Right atrium auricular region (tissue), 2 donors: Measurements from ENCODE around the gene DKK3. TPM values are rescaled to one million over a fixed set of nuclear protein-coding genes. Genes with fewer than 3 reads are reported as not detected.

Experiments used
- DNase-seq: peaks from one replicate; pipeline ENCODE4 v3.0.0-alpha.2; 2019; ENCODE audit warnings: low spot score
- H3K27ac ChIP-seq, 2 donors: fragments of 200-600 bp; sonication (generic); 1 replicate in 1 of 2; 2 replicates in 1 of 2; pipeline ENCODE4 v1.5.1; 2016 to 2019
- H3K27me3 ChIP-seq, 2 donors: fragments of 200-600 bp; sonication (generic); one replicate each; pipeline versions ENCODE4 v1.5.1 to v1.6.0; 2017 to 2019
- H3K36me3 ChIP-seq: fragments of 200-600 bp; sonication (generic); one replicate; pipeline ENCODE4 v1.5.1; 2016
- H3K4me1 ChIP-seq, 2 donors: fragments of 200-600 bp; sonication (generic); one replicate each; pipeline versions ENCODE4 v1.5.1 to v1.6.0; 2017 to 2019
- H3K4me3 ChIP-seq, 2 donors: fragments of 200-600 bp; sonication (generic); 1 replicate in 1 of 2; 2 replicates in 1 of 2; pipeline ENCODE4 v1.5.1; 2017 to 2019; ENCODE audit warnings: mild to moderate bottlenecking in 1 of 2, moderate library complexity in 1 of 2
- H3K9me3 ChIP-seq, 2 donors: fragments of 200-600 bp; sonication (generic); one replicate each; pipeline ENCODE4 v1.5.1; 2019
- CTCF ChIP-seq, 2 donors: fragments of 200-600 bp; sonication (generic); IDR thresholded peaks; one replicate each; pipeline ENCODE4 v1.5.1; 2019; ENCODE audit warnings: antibody characterized with exemption in 2 of 2
- total RNA-seq, 2 donors: library from RNA; depleted of rRNA; stranded (reverse); fragments of >200 nt; gene quantifications; one replicate each; pipeline ENCODE4 v1.1.0, GENCODE V29; 2016

The DKK3 gene
- total RNA-seq, 2 donors from 2014 or later, result 2,934 to 5,316 TPM

DNA sequence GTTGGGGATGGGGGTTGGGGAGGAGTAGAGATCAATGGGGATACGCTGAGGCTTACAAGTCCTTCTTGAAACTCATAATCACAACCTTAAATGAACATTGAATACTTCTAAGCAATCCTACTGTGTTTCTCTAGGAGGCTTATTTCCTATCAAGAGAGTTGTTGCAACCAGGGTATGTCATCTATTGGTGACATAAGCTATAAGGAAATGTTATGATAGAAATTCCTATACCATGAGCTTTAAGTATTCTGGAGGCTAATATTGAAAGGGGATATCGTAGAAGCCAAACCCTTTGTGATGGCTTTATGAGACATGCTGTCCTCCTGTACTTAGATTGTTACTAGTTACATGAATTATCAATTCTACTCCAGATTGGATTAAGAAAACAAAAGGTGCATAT, 72.9 kb downstream of the DKK3 start:
- no peak overlapping the region for H3K4me3 ChIP-seq
- TF ChIP-seq CTCF (IDR thresholded peaks at IDR 0.05), result no peak
- H3K36me3 ChIP-seq, result peaks cover 73% of the 10 kb centered on the region
- H3K4me1 ChIP-seq, result no peaks in the 10 kb centered on the region
- no peak for DNase-seq
- H3K27ac ChIP-seq, result no peak overlapping the region
- no peaks in the 10 kb centered on the region for H3K9me3 ChIP-seq
- H3K27me3 ChIP-seq, result no peaks in the 10 kb centered on the region

DNA sequence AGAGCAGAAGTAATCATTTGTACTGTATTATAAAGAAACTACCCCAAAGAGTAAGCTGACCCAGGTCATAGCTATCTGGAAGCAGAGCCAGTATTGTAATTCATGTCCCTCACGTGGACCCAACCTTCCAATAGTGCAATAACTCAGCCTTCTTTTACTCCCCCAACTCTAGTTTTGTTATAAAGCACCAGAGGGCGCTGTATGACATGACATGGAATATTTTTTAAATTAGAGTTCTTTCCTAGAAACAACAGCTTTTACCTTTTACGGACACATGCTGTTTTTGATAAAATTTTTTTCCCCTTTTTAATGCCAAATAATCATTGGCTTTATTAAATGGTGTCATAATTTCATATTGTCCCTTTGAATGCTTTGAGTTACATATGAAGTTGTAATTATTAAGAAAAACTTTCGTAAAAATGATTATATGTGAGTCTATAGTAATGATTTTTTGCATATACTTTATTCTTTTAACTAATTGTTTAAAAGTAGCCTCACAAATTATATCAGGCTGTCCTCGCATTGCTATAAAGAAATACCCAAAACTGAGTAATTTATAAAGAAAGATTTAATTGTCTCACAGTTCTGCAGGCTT, 76.9 kb downstream of the DKK3 start:
- Histone ChIP-seq H3K4me1 (no peaks in the 10 kb centered on the region), H3K9me3 (no peaks in the 10 kb centered on the region), H3K27me3 (no peaks in the 10 kb centered on the region), H3K27ac (peak overlapping the region in 1 of 2 donors; percentile 15), H3K36me3 (peaks cover 55% of the 10 kb centered on the region), H3K4me3 (no peak overlapping the region)
- peak; percentile 41 to 77 for TF ChIP-seq CTCF (IDR thresholded peaks at IDR 0.05)
- DNase-seq, result no peak

DNA sequence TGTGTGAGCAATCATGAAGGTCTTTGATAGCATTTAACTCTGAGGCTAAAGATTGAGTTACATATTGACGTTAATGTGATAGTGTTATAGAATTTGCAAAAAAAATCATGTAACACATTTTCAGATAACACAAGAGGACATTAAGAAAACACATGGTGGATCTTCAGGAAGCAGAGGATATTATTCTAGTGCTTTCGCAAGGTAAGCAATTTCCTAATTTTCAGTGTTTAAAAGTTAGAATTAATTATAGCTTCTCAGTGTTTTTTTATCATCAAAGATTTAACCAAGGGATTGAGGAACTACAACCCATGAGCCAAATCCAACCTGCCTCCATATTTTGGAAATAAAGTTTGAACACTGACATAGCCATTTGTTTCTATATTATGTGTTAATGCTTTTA, 78.5 kb downstream of the DKK3 start:
- H3K27me3 ChIP-seq, result no peaks in the 10 kb centered on the region
- no peak for TF ChIP-seq CTCF (IDR thresholded peaks at IDR 0.05)
- DNase-seq, result no peak
- peaks cover 58% of the 10 kb centered on the region for H3K36me3 ChIP-seq
- H3K4me3 ChIP-seq, result no peak overlapping the region
- H3K27ac ChIP-seq, result no peak overlapping the region
- H3K9me3 ChIP-seq, result no peaks in the 10 kb centered on the region
- H3K4me1 ChIP-seq, result no peaks in the 10 kb centered on the region

GRCh38 chr11:11923828-11924227, 84.6 kb downstream of the DKK3 start:
- no peaks in the 10 kb centered on the region for H3K9me3 ChIP-seq
- H3K36me3 ChIP-seq, result peaks cover 32% of the 10 kb centered on the region
- H3K27me3 ChIP-seq, result no peaks in the 10 kb centered on the region
- H3K27ac ChIP-seq, result no peak overlapping the region
- H3K4me1 ChIP-seq, result no peaks in the 10 kb centered on the region
- DNase-seq, result no peak
- no peak for TF ChIP-seq CTCF (IDR thresholded peaks at IDR 0.05)
- H3K4me3 ChIP-seq, result no peak overlapping the region

- no peak for TF ChIP-seq CTCF (IDR thresholded peaks at IDR 0.05)
- no peak for DNase-seq
- Histone ChIP-seq H3K4me3 (no peak overlapping the region), H3K27ac (peak overlapping the region; percentile 32 to 47), H3K9me3 (no peaks in the 10 kb centered on the region), H3K4me1 (peaks cover 0 to 9% of the 10 kb centered on the region in 2 donors), H3K36me3 (no peaks in the 10 kb centered on the region), H3K27me3 (no peaks in the 10 kb centered on the region)
Measured at GRCh38 chr11:11916981-11917399, 91.4 kb downstream of the DKK3 start.

DNA sequence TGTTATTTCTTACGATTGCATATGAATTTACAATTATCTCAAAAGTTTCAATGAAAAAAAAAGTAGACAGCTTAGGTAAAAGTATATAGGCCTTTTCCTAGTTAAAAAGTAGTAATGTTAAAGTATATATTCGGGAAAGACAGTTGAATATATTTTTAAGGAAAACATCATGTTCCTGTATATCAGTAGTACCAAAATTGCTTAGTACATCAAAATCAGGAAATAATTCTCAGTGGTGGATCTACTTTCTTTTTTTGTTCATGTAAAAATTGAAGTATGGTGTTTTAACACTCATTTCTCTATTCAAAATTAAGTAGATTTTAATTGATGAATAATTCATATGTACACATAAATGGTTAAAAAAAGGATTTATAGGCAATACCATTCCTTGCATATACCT, 92.8 kb downstream of the DKK3 start:
- Histone ChIP-seq H3K4me1 (peaks cover 0 to 9% of the 10 kb centered on the region in 2 donors), H3K27ac (no peak overlapping the region)

More for the DNA sequence above, 92.8 kb downstream of the DKK3 start:
- H3K4me3 ChIP-seq, result no peak overlapping the region
- H3K9me3 ChIP-seq, result no peaks in the 10 kb centered on the region
- no peaks in the 10 kb centered on the region for H3K27me3 ChIP-seq
- no peak for TF ChIP-seq CTCF (IDR thresholded peaks at IDR 0.05)
- no peak for DNase-seq
- no peaks in the 10 kb centered on the region for H3K36me3 ChIP-seq
